Measurements from ENCODE around the gene H6PD.
A peak's percentile ranks its signal among the peaks of the same experiment; 100 is the strongest.

Gene H6PD

GRCh38 chr1:9260059-9260766, 25.6 kb downstream of the H6PD start:
- DNase-seq: no peak

DNA sequence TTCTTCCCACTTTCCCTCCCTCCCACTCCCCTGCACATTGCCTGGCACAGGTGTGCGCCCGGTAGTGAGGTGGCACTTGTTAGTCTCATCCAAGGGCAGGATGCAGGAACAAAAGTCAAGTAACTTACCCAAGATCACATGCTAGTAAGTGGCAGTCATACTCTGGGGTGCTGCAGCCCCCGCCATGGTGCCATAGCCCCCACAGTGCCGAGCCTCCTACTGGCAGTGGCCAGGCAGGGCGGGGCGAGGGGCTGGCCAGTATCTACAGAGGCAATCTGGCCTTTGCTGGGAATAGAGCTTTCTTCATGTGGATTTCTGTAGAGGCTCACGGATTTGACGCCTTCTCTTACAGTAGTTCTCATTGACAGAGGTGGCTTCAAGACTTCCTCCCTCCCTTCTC, 26.9 kb downstream of the H6PD start:
- DNase-seq: no peak

GRCh38 chr1:9262096-9262986, 27.8 kb downstream of the H6PD start:
- DNase-seq: no peak

DNA sequence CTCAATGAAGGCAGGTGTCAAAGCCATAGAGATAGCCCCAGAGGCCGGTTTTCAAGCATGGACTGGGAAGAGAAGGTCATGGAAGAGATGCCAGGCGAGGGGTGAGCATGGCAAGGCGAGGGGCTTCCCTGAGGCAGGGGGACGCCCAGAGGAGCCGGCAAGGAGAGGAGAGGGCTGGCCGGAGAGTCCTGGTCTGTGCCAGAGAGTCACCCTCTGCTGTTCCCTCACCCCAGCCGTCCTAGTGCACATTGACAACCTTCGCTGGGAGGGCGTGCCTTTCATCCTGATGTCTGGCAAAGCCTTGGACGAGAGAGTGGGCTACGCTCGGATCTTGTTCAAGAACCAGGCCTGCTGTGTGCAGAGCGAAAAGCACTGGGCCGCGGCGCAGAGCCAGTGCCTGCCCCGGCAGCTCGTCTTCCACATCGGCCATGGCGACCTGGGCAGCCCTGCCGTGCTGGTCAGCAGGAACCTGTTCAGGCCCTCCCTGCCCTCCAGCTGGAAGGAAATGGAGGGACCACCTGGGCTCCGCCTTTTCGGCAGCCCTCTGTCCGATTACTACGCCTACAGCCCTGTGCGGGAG, 28.8 kb downstream of the H6PD start:
- no peak for DNase-seq

- no peak for DNase-seq
Observed at GRCh38 chr1:9263984-9264872, 29.7 kb downstream of the H6PD start.

- no peak for DNase-seq
Observed at GRCh38 chr1:9265037-9265436, 30.5 kb downstream of the H6PD start.

DNA sequence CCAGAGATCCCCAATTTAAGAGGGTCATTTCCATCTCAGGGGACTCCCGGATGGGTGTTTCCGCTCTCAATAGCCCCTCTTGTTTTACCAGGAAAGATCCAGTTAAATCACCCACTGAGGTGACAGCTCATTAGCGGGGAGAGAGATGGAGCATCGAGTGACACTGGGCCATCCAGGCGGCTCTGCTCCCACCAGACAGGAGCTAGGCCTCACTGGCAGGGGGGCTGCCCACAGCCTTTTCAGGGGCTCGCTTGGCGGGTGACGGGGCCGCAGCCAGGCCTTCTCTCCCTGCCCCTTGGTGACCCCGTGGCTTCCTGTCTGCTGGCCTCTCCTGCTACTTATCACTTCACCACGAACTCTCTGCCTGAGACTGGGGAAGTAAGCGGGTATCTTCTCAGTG, 31.4 kb downstream of the H6PD start:
- no peak for DNase-seq

DNA sequence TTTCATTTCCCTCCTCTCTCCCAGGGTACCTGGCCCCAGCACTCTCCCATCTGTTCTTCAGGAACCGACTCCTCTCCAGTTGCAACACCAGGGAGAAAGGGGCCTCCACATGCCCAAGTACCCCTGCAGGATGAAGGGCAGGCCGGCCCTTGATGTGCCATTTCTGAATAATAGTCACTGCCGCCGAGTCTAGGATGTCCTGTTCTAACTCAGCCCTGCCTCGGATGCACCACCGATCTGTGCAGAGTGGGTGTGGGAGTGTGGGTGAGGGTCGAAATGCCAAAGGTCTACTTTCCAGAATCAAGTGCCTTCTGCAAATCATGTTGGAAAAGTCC, 32.7 kb downstream of the H6PD start:
- no peak for DNase-seq

DNA sequence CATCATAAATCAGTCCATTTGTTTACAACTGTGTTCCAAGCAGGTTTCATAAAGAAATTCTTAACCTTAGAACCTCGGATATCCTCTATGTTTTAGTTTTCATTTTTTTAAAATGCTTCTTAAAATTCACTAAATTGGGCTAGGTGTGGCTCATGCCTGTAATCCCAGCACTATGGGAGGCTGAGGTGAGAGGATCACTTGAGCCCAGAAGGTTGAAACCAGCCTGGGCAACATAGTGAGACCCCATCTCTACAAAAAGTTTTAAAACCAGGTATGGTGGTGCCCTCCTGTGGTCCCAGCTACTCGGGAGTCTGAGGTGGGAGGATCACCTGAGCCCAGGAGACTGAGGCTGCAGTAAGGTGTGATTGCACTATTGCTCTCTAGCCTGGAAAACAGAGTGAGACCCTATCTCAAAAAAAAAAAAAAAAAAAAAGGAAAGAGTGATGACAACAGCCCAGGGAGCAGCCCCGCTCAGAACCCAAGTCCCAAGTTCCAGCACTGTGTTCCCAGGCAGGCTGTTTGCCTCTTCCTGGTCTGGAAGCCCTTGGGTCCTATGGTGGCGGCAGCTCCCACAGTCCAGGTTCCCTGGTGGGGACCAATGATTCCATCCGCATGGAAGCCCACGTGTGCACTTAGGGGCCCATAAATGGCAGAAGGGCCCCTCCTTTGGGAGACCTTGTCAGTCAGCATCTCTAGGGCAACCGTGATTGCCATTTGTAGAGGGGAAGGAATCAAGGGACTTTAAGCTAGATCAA, 33.4 kb downstream of the H6PD start:
- no peak for DNase-seq

GRCh38 chr1:9269078-9269501, 34.5 kb downstream of the H6PD start:
- no peak for DNase-seq

DNA sequence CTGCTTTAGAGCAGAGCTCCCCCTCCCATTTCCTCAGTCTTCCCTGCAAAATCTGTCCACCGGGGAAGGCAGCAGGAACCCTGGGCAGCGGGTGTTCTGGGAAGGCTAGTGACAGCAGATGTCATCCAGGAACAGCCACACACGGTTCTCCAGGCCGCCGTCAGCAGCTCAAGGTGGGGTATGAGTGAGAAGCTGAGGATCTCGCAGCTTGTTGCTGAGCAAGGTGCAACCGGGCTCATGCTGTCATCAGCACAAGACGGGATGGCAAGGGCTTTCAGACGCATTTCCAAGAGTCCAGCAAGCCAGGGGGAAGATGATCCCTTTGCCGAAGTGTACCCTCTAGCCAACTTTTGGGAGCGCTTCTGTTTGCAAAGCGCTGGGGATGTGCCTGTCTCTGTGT, 35.1 kb downstream of the H6PD start:
- no peak for DNase-seq

DNA sequence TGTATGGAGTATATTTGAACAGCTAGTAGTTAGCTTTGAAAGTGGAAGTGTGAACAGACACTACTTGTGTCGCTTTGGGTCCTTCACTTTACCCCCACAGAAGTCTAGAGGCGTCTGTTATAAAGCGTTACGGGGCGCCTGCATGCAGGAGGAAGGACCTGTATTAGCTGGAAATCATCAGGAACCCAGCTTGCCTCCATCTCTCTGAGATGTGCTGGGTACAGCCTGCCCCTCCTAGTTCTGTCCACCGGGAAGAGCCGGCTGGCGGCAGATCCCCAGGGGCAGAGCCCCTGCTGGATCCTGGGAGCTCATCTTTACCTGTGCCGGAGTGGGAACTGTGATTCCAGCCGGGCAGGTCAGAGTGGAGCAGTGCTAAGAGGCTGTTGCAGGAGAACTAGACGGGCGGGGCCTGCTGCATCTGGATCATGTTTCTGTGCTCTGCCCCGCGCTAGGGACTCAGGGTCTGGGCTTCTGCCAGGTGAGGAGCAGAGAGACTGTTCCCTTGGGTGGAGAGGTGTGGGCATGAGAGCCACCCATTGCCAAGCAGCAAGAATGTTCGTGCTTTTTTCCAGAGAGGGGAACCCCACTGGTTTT, 35.8 kb downstream of the H6PD start:
- no peak for DNase-seq

GRCh38 chr1:9271283-9271682, 36.7 kb downstream of the H6PD start:
- DNase-seq: no peak

GRCh38 chr1:9271861-9272595, 37.5 kb downstream of the H6PD start:
- no peak for DNase-seq

- DNase-seq: no peak
Observed at GRCh38 chr1:9273177-9273576, 38.6 kb downstream of the H6PD start.

DNA sequence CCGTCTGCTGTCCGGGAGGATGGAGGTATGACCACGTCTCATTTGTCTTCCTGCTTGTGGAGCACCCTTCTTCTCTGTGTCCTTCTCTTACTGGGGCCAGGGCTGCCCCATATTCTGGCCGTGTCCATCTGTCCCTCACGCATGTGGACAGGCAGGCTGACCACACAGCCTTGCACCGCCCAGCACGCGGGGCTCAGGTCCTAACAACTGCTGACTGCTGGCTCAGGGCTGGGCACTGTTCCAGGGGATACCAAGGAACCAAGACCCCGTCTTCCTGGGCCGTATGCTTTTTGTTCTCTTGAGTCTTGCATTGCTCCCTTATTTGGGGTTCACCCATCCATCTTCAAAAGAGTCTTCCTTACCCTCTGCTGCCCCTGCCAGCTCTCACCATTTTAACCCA, 40.6 kb downstream of the H6PD start:
- DNase-seq: no peak

- peak; percentile 90 for DNase-seq
Observed at GRCh38 chr1:9275567-9276034, 41.0 kb downstream of the H6PD start.

- DNase-seq: no peak
Observed at GRCh38 chr1:9278116-9278515, 43.5 kb downstream of the H6PD start.

- DNase-seq: no peak
Observed at GRCh38 chr1:9278585-9279153, 44.1 kb downstream of the H6PD start.

- DNase-seq: peak; percentile 67
Observed at GRCh38 chr1:9279172-9279840, 44.7 kb downstream of the H6PD start.

Data from stimulated activated CD8-positive, alpha-beta memory T cell treated with anti-CD3 and anti-CD28 coated beads, Interleukin-4, amount 100 ng/mL, for 48 hours (primary cell).